HCT116 (cell line): ENCODE measurements around the gene TSPAN2. TPM values are rescaled to one million over a fixed set of nuclear protein-coding genes. Genes with fewer than 3 reads are reported as not detected.

Experiments used
- ATAC-seq: fragments of 200-7000 bp; cut with Tn5 transposase; 2 replicates; pipeline ENCODE4 v1.9.1; 2020; ENCODE audit warnings: mild to moderate bottlenecking, moderate library complexity
- BruUV-seq: library from RNA; stranded (reverse); fragments of 400-500 nt; replicated peaks from 2 replicates; lab custom pipeline; 2021; lab: Mats Ljungman, UMichigan
- CTCF ChIA-PET: fragments of 300-600 bp; sonication (Branson Sonifier 250); formaldehyde crosslinking; loops from one replicate; lab custom pipeline; 2021; ENCODE audit warnings: antibody characterized with exemption; lab: Charles Lee
- POLR2A ChIA-PET: fragments of 300-600, 350-600 bp; sonication (Branson Sonifier 250); formaldehyde crosslinking; loops from one replicate; lab custom pipeline; 2021; ENCODE audit warnings: antibody characterized with exemption; lab: Charles Lee
- RAD21 ChIA-PET, 2 experiments: fragments of 300-600 bp; sonication (Branson Sonifier 250); formaldehyde crosslinking; loops; one replicate each; lab custom pipeline; 2023; ENCODE audit warnings: low total read pairs in 2 of 2; ENCODE audit not compliant: uncharacterized antibody in 2 of 2, unreplicated experiment in 2 of 2, low non-redundant PET in 1 of 2; lab: Charles Lee
- DNase-seq: peaks from one replicate; pipeline ENCODE4 v3.0.0-alpha.2; 2010; ENCODE audit warnings: low read depth, low spot score
- H2AFZ ChIP-seq: fragments of 200-600 bp; shearing (Covaris generic), sonication (generic); 2 replicates; pipeline ENCODE4 v1.6.1; 2017; ENCODE audit warnings: low read depth, mixed run types, mixed read lengths, antibody characterized with exemption, low read length; ENCODE audit not compliant: poor library complexity, severe bottlenecking
- H3K27ac ChIP-seq: 2 replicates; pipeline ENCODE4 v1.5.1; 2012; ENCODE audit warnings: low read depth, low read length
- H3K27me3 ChIP-seq: fragments of 200-600 bp; sonication (generic); 2 replicates; pipeline ENCODE4 v1.6.1; 2016; ENCODE audit warnings: mixed run types, low read length, mixed read lengths; ENCODE audit not compliant: insufficient read depth
- H3K36me3 ChIP-seq, 2 experiments: fragments of 200-500 bp in 1 of 2; fragments of 200-600 bp in 1 of 2; sonication (Bioruptor generic) in 1 of 2; sonication (generic) in 1 of 2; 2 replicates each; pipeline versions ENCODE4 v1.5.1 to v1.6.1; 2014 to 2016; ENCODE audit warnings: low read length in 2 of 2, inconsistent platforms in 1 of 2, mixed read lengths in 1 of 2, mixed run types in 1 of 2; ENCODE audit not compliant: insufficient read depth in 2 of 2, control insufficient read depth in 1 of 2
- H3K4me1 ChIP-seq, 2 experiments: fragments of 200-600 bp in 1 of 2; sonication (generic) in 1 of 2; 2 replicates each; pipeline versions ENCODE4 v1.5.1 to v1.6.1; 2012 to 2017; ENCODE audit warnings: low read length in 2 of 2, inconsistent platforms in 1 of 2, mild to moderate bottlenecking in 1 of 2, mixed read lengths in 1 of 2, mixed run types in 1 of 2, moderate library complexity in 1 of 2; ENCODE audit not compliant: insufficient read depth in 2 of 2, control insufficient read depth in 1 of 2
- H3K4me2 ChIP-seq: fragments of 200-600 bp; sonication (generic); 2 replicates; pipeline ENCODE4 v1.6.1; 2017; ENCODE audit warnings: mixed run types, low read length, mixed read lengths
- H3K4me3 ChIP-seq, 2 experiments: fragments of 200-600 bp in 1 of 2; sonication (generic) in 1 of 2; replicated peaks in 1 of 2; 2 replicates each; pipeline ENCODE4 v1.5.1; 2011 to 2016; ENCODE audit warnings: low read length in 2 of 2, control low read depth in 1 of 2, low read depth in 1 of 2, mild to moderate bottlenecking in 1 of 2, mixed read lengths in 1 of 2, mixed run types in 1 of 2
- H3K79me2 ChIP-seq: fragments of 200-600 bp; sonication (generic); 2 replicates; pipeline ENCODE4 v1.6.1; 2017; ENCODE audit warnings: mild to moderate bottlenecking, mixed run types, low read length, moderate library complexity, mixed read lengths; ENCODE audit not compliant: insufficient read depth
- H3K9ac ChIP-seq: fragments of 200-600 bp; sonication (generic); 2 replicates; pipeline ENCODE4 v1.6.1; 2016; ENCODE audit warnings: low read length, mixed read lengths
- H3K9me2 ChIP-seq: fragments of 200-600 bp; sonication (generic), shearing (Covaris generic); 2 replicates; pipeline ENCODE4 v1.6.1; 2017; ENCODE audit warnings: mixed run types, mild to moderate bottlenecking, moderate library complexity; ENCODE audit not compliant: insufficient read depth
- H3K9me3 ChIP-seq, 2 experiments: fragments of 200-500 bp in 1 of 2; fragments of 200-600 bp in 1 of 2; sonication (Bioruptor generic) in 1 of 2; sonication (generic) in 1 of 2; 2 replicates each; pipeline ENCODE4 v1.6.1; 2014 to 2017; ENCODE audit warnings: low read length in 2 of 2, mixed read lengths in 2 of 2, inconsistent platforms in 1 of 2, low read depth in 1 of 2, mild to moderate bottlenecking in 1 of 2, mixed run types in 1 of 2, moderate library complexity in 1 of 2; ENCODE audit not compliant: control insufficient read depth in 1 of 2, insufficient read depth in 1 of 2
- H4K20me1 ChIP-seq: fragments of 200-600 bp; sonication (generic), shearing (Covaris generic); 2 replicates; pipeline ENCODE4 v1.6.1; 2017; ENCODE audit warnings: mixed run types, mild to moderate bottlenecking, moderate library complexity; ENCODE audit not compliant: insufficient read depth
- ATF3 ChIP-seq: IDR thresholded peaks from 2 replicates; pipeline ENCODE4 v1.6.1; 2012
- CTCF ChIP-seq, 3 experiments: fragments of 200-600 bp in 1 of 3; sonication (generic) in 1 of 3; IDR thresholded peaks in 2 of 3; conservative IDR thresholded peaks in 1 of 3; 2 replicates each; pipeline ENCODE4 v1.5.1; 2012 to 2017; ENCODE audit warnings: low read depth in 2 of 3, low read length in 2 of 3, antibody characterized with exemption in 1 of 3, borderline replicate concordance in 1 of 3, control low read depth in 1 of 3, mild to moderate bottlenecking in 1 of 3, mixed read lengths in 1 of 3, mixed run types in 1 of 3, moderate library complexity in 1 of 3; ENCODE audit not compliant: insufficient read depth in 1 of 3
- EGR1 ChIP-seq: IDR thresholded peaks from 2 replicates; pipeline ENCODE4 v1.6.1; 2012; ENCODE audit warnings: low read depth
- ELF1 ChIP-seq: IDR thresholded peaks from 2 replicates; pipeline ENCODE4 v1.6.1; 2012; ENCODE audit warnings: low read depth, borderline replicate concordance
- EZH2phosphoT487 ChIP-seq: fragments of 200-600 bp; IDR thresholded peaks from 2 replicates; pipeline ENCODE4 v1.6.1; 2018; ENCODE audit warnings: antibody characterized with exemption, borderline replicate concordance
- JUND ChIP-seq: IDR thresholded peaks from 2 replicates; pipeline ENCODE4 v1.6.1; 2012
- MAX ChIP-seq: IDR thresholded peaks from 2 replicates; pipeline ENCODE4 v1.6.1; 2012
- POLR2A ChIP-seq: IDR thresholded peaks from 2 replicates; pipeline ENCODE4 v1.7.0; 2011; ENCODE audit warnings: borderline replicate concordance; ENCODE audit not compliant: insufficient read depth, insufficient read length; ENCODE audit errors: extremely low read depth
- POLR2AphosphoS5 ChIP-seq: IDR thresholded peaks from 2 replicates; pipeline ENCODE4 v1.6.1; 2011; ENCODE audit warnings: mild to moderate bottlenecking, low read depth, low read length, moderate library complexity
- RAD21 ChIP-seq: IDR thresholded peaks from 2 replicates; pipeline ENCODE4 v1.6.1; 2012; ENCODE audit warnings: low read depth, mild to moderate bottlenecking
- REST ChIP-seq: IDR thresholded peaks from 2 replicates; pipeline ENCODE4 v1.6.1; 2012; ENCODE audit warnings: low read depth
- SIN3A ChIP-seq: IDR thresholded peaks from 2 replicates; pipeline ENCODE4 v1.6.1; 2012; ENCODE audit warnings: low read depth
- SP1 ChIP-seq: IDR thresholded peaks from 2 replicates; pipeline ENCODE4 v1.6.1; 2012; ENCODE audit warnings: low read depth
- YY1 ChIP-seq: IDR thresholded peaks from 2 replicates; pipeline ENCODE4 v1.6.1; 2011; ENCODE audit warnings: low read length, low read depth, moderate library complexity, mild to moderate bottlenecking; ENCODE audit not compliant: insufficient replicate concordance; ENCODE audit errors: extremely low read depth
- ZFX ChIP-seq: fragments of 450-650 bp; IDR thresholded peaks from 2 replicates; pipeline ENCODE4 v1.6.1; 2017
- ZNF274 ChIP-seq: fragments of 200-500 bp; sonication (Bioruptor generic); IDR thresholded peaks from 2 replicates; pipeline ENCODE4 v1.6.1; 2014; ENCODE audit warnings: mild to moderate bottlenecking, low read depth, low read length, inconsistent platforms
- intact Hi-C: fragments of 100-400 bp; cut with micrococcal nuclease; formaldehyde crosslinking; loops from 2 replicates; pipeline ENCODE4 v1.10.0; 2022
- total RNA-seq: library from RNA; stranded (reverse); gene quantifications from one replicate; pipeline ENCODE4 v1.2.1, GENCODE V29; 2021; ENCODE audit not compliant: unreplicated experiment

TSPAN2 gene
- total RNA-seq, 1 experiment from 2014 or later = 0.98 TPM

- TF ChIP-seq REST = no peak
Measured at GRCh38 chr1:115082949-115083348, 6.4 kb downstream of the TSPAN2 start (continued).

GRCh38 chr1:115078708-115079107, 10.6 kb downstream of the TSPAN2 start:
- no peak overlapping the region for H3K27ac ChIP-seq
- H3K9me2 ChIP-seq = no peaks in the 10 kb centered on the region
- no peak overlapping the region for H2AFZ ChIP-seq
- intact Hi-C loops = no loop called here
- no peak overlapping the region for H3K4me3 ChIP-seq
- ChIA-PET CTCF (no interaction called here), POLR2A (interaction anchor here (0.7 kb wide), 1 partner anchor 10 kb away, joined by 3 read pairs; no protein-coding TSS in a partner anchor), RAD21 (no interaction called here)
- H3K27me3 ChIP-seq = no peaks in the 10 kb centered on the region
- ATAC-seq (no peak), DNase-seq (no peak)
- H4K20me1 ChIP-seq = no peaks in the 10 kb centered on the region
- no peaks in the 10 kb centered on the region for H3K36me3 ChIP-seq
- BruUV-seq = no TSS peak
- H3K9ac ChIP-seq = no peak overlapping the region
- H3K9me3 ChIP-seq = no peaks in the 10 kb centered on the region
- H3K79me2 ChIP-seq = no peaks in the 10 kb centered on the region
- no peak overlapping the region for H3K4me2 ChIP-seq
- H3K4me1 ChIP-seq = no peaks in the 10 kb centered on the region
- TF ChIP-seq YY1 (no peak), EZH2phosphoT487 (no peak), REST (no peak), EGR1 (no peak), ATF3 (no peak), ZNF274 (no peak), JUND (no peak), ELF1 (no peak), MAX (no peak), RAD21 (no peak), CTCF (IDR thresholded peaks at IDR 0.05 in 2 of 3, conservative IDR thresholded peaks at IDR 0.05 in 1 of 3; ENCODE audit: borderline replicate concordance in 1 of 3, insufficient read depth in 1 of 3, low read depth in 2 of 3, low read length in 2 of 3) (no peak), SIN3A (no peak), POLR2AphosphoS5 (no peak), SP1 (no peak), ZFX (no peak), POLR2A (no peak)
